A549 (cell line): ENCODE results near the gene CDC42EP1.

ENCODE experiments used
- HDAC2 ChIP-seq: fragments of 200-600 bp; sonication (generic); IDR thresholded peaks from 2 replicates; pipeline ENCODE4 v1.6.1; 2016
- HMGXB4 ChIP-seq: fragments of 250-450 bp; sonication (Bioruptor Pico); IDR thresholded peaks from 2 replicates; pipeline ENCODE4 v1.5.0; 2021; ENCODE audit warnings: mild to moderate bottlenecking, moderate library complexity, borderline replicate concordance
- MAFK ChIP-seq: fragments of 450-650 bp; IDR thresholded peaks from 2 replicates; pipeline ENCODE4 v1.6.1; 2014; ENCODE audit not compliant: partially characterized antibody

DNA sequence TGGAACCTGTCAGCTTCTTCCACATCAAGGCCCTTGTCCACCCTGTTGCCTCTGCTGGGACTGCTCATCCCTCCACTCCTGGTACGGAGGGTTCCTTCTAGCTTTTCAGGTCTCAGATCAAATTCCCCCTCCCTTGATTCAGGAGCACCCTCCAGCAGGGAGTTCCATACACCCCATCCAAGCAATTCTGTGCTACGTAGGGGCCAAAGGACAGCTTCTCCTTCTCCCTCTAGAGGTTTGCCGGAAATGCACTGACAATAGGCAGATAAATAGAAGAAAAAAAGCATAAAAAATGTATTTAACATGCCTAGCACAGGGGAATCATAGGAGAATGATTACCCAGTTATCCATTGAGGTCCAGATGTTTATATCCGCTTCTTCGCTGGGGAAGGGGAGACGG, 37.8 kb upstream of the CDC42EP1 start:
- no peak for TF ChIP-seq HMGXB4 (CRISPR knock-in tag)
- no peak for TF ChIP-seq MAFK
- TF ChIP-seq HDAC2, result no peak
